Right atrium auricular region (tissue), 2 donors: ENCODE measurements around the gene CREB5. TPM values are rescaled to one million over a fixed set of nuclear protein-coding genes. Genes with fewer than 3 reads are reported as not detected.

ENCODE experiments used
- DNase-seq: peaks from one replicate; pipeline ENCODE4 v3.0.0-alpha.2; 2019; ENCODE audit warnings: low spot score
- H3K27ac ChIP-seq, 2 donors: fragments of 200-600 bp; sonication (generic); 1 replicate in 1 of 2; 2 replicates in 1 of 2; pipeline ENCODE4 v1.5.1; 2016 to 2019
- H3K27me3 ChIP-seq, 2 donors: fragments of 200-600 bp; sonication (generic); one replicate each; pipeline versions ENCODE4 v1.5.1 to v1.6.0; 2017 to 2019
- H3K36me3 ChIP-seq: fragments of 200-600 bp; sonication (generic); one replicate; pipeline ENCODE4 v1.5.1; 2016
- H3K4me1 ChIP-seq, 2 donors: fragments of 200-600 bp; sonication (generic); one replicate each; pipeline versions ENCODE4 v1.5.1 to v1.6.0; 2017 to 2019
- H3K4me3 ChIP-seq, 2 donors: fragments of 200-600 bp; sonication (generic); 1 replicate in 1 of 2; 2 replicates in 1 of 2; pipeline ENCODE4 v1.5.1; 2017 to 2019; ENCODE audit warnings: mild to moderate bottlenecking in 1 of 2, moderate library complexity in 1 of 2
- H3K9me3 ChIP-seq, 2 donors: fragments of 200-600 bp; sonication (generic); one replicate each; pipeline ENCODE4 v1.5.1; 2019
- total RNA-seq, 2 donors: library from RNA; depleted of rRNA; stranded (reverse); fragments of >200 nt; gene quantifications; one replicate each; pipeline ENCODE4 v1.1.0, GENCODE V29; 2016
- TF ChIP-seq, protein P1 (sequence below), 2 donors: fragments of 200-600 bp; sonication (generic); IDR thresholded peaks; one replicate each; pipeline ENCODE4 v1.5.1; 2019; ENCODE audit warnings: antibody characterized with exemption in 2 of 2

CREB5 gene
- total RNA-seq, 2 donors from 2014 or later, result 10.5 to 20.8 TPM

DNA sequence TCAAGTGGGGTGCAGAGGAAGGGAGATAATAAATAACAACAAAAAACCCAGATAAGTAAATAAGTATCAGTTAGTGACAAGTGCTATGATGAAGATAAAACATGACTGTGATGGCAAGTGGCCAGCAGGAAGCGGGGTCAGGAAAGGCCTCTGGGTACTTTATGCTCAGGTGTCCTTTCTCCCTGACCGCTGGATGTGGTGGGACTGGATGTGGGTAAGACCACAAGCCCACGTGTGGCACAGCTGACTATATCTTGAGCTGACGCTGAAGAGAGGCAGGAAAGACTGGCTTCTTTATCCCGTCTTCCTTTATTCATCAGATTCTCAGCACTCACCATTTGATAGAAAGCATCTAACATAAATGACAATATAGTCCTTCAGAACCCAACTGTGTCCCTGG lies 87.8 kb downstream of the CREB5 start:
- DNase-seq, result no peak
- no peaks in the 10 kb centered on the region for H3K36me3 ChIP-seq
- H3K27ac ChIP-seq, result no peak overlapping the region
- no peaks in the 10 kb centered on the region for H3K27me3 ChIP-seq
- no peaks in the 10 kb centered on the region for H3K4me1 ChIP-seq
- TF ChIP-seq, protein P1, sequence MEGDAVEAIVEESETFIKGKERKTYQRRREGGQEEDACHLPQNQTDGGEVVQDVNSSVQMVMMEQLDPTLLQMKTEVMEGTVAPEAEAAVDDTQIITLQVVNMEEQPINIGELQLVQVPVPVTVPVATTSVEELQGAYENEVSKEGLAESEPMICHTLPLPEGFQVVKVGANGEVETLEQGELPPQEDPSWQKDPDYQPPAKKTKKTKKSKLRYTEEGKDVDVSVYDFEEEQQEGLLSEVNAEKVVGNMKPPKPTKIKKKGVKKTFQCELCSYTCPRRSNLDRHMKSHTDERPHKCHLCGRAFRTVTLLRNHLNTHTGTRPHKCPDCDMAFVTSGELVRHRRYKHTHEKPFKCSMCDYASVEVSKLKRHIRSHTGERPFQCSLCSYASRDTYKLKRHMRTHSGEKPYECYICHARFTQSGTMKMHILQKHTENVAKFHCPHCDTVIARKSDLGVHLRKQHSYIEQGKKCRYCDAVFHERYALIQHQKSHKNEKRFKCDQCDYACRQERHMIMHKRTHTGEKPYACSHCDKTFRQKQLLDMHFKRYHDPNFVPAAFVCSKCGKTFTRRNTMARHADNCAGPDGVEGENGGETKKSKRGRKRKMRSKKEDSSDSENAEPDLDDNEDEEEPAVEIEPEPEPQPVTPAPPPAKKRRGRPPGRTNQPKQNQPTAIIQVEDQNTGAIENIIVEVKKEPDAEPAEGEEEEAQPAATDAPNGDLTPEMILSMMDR (IDR thresholded peaks at IDR 0.05), result no peak
- H3K4me3 ChIP-seq, result no peak overlapping the region
- no peaks in the 10 kb centered on the region for H3K9me3 ChIP-seq

- H3K4me3 ChIP-seq, result no peak overlapping the region
- no peak overlapping the region for H3K27ac ChIP-seq
- TF ChIP-seq, protein P1 (IDR thresholded peaks at IDR 0.05), result no peak
- H3K4me1 ChIP-seq, result no peaks in the 10 kb centered on the region
- no peaks in the 10 kb centered on the region for H3K36me3 ChIP-seq
- no peak for DNase-seq
- no peaks in the 10 kb centered on the region for H3K9me3 ChIP-seq
- no peaks in the 10 kb centered on the region for H3K27me3 ChIP-seq
These were observed 90.1 kb downstream of the CREB5 start for GRCh38 chr7:28502408-28502807.

DNA sequence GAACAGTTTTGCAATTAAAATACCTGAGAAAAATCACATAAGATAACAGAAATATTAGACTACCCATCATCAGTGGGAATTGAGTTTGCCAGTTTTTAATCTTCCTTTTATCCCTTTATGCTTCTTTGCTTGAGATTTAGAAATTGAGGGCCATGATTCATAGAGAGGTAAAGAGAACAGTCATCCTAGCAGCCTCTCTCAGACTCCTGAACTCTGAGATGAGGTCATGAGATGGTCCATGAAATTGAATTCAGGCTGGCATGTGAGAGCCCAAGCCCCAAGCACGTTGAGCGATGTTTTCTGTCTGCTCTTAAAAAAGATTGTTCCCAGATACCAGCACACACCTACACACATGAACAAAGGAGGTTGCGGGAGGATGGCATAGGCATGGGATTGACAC lies 91.1 kb downstream of the CREB5 start:
- H3K36me3 ChIP-seq, result no peaks in the 10 kb centered on the region
- DNase-seq, result no peak
- no peaks in the 10 kb centered on the region for H3K27me3 ChIP-seq
- H3K27ac ChIP-seq, result no peak overlapping the region
- no peaks in the 10 kb centered on the region for H3K4me1 ChIP-seq
- TF ChIP-seq, protein P1 (IDR thresholded peaks at IDR 0.05), result no peak
- H3K4me3 ChIP-seq, result no peak overlapping the region
- H3K9me3 ChIP-seq, result no peaks in the 10 kb centered on the region

DNA sequence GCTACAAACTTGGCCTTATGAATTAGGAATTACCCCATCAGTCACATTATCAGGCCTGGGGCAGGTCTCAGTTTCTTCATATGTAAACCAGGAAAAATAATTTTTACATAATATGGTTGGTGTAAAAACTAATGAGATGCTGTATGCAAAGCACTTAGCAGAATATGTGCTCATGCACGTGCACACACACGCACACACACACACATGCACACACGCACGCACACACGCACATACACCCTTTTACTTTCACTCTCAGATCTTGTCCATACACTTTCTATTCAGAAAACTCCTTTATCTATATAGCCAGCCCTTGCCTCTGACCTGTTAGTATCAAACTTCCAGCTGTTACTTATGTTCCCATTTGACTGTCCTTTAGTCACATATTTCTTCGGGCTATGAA lies 92.7 kb downstream of the CREB5 start:
- no peak overlapping the region for H3K4me3 ChIP-seq
- no peak for DNase-seq
- no peaks in the 10 kb centered on the region for H3K9me3 ChIP-seq
- no peak overlapping the region for H3K27ac ChIP-seq
- TF ChIP-seq, protein P1 (IDR thresholded peaks at IDR 0.05), result no peak
- H3K36me3 ChIP-seq, result no peaks in the 10 kb centered on the region
- no peaks in the 10 kb centered on the region for H3K27me3 ChIP-seq
- H3K4me1 ChIP-seq, result no peaks in the 10 kb centered on the region

GRCh38 chr7:28505867-28506266 lies 93.5 kb downstream of the CREB5 start:
- TF ChIP-seq, protein P1 (IDR thresholded peaks at IDR 0.05), result no peak
- H3K4me1 ChIP-seq, result no peaks in the 10 kb centered on the region
- H3K9me3 ChIP-seq, result no peaks in the 10 kb centered on the region
- DNase-seq, result no peak
- no peak overlapping the region for H3K27ac ChIP-seq
- no peaks in the 10 kb centered on the region for H3K27me3 ChIP-seq
- H3K4me3 ChIP-seq, result no peak overlapping the region
- no peaks in the 10 kb centered on the region for H3K36me3 ChIP-seq

DNA sequence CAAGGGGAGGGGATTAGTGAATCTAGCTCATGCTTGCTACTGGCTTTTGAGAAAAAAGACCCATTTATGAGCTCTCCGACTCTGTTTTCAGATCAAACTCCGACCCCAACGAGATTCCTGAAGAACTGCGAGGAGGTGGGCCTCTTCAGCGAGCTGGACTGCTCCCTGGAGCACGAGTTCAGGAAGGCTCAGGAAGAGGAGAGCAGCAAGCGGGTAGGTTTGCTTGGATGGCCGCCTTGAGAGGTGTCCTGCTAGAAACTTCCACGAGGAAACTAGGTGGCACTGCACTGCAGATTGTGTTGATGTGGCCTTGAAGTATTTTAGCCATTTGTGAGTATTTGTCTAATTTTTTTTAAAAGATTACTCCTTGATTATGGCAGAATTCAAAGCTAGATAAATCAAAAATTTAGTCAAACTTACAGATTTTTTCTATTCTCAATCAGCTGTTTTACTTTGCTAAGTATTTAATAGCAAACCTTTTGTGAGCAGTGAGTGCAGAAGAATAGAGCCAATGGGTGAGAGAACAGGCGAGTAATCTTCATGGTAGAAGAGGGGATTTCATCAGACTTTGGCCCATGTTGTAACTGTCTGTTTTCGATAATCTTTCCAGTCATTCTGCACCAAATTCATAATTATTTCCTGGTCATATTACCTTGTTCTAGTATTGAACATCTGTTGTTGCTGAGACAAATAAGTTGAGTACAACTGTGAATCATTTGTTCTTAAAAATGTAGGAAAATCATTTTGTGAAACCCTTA lies 95.4 kb downstream of the CREB5 start:
- H3K27ac ChIP-seq, result no peak overlapping the region
- no peaks in the 10 kb centered on the region for H3K27me3 ChIP-seq
- no peaks in the 10 kb centered on the region for H3K36me3 ChIP-seq
- no peak for DNase-seq
- no peak overlapping the region for H3K4me3 ChIP-seq
- H3K4me1 ChIP-seq, result no peaks in the 10 kb centered on the region
- H3K9me3 ChIP-seq, result no peaks in the 10 kb centered on the region
- TF ChIP-seq, protein P1 (IDR thresholded peaks at IDR 0.05), result no peak
